ENCODE measurements around the gene KLHDC8B.

Gene KLHDC8B
- long read RNA-seq, partial matches to known transcripts: 1 of 2 reads
- long read RNA-seq, other reads (novel, unspliced or antisense): 1 of 2 reads

- TF ChIP-seq, protein P1, sequence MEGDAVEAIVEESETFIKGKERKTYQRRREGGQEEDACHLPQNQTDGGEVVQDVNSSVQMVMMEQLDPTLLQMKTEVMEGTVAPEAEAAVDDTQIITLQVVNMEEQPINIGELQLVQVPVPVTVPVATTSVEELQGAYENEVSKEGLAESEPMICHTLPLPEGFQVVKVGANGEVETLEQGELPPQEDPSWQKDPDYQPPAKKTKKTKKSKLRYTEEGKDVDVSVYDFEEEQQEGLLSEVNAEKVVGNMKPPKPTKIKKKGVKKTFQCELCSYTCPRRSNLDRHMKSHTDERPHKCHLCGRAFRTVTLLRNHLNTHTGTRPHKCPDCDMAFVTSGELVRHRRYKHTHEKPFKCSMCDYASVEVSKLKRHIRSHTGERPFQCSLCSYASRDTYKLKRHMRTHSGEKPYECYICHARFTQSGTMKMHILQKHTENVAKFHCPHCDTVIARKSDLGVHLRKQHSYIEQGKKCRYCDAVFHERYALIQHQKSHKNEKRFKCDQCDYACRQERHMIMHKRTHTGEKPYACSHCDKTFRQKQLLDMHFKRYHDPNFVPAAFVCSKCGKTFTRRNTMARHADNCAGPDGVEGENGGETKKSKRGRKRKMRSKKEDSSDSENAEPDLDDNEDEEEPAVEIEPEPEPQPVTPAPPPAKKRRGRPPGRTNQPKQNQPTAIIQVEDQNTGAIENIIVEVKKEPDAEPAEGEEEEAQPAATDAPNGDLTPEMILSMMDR (IDR thresholded peaks at IDR 0.05; ENCODE audit: insufficient read depth, low read length): peak; percentile 53
- TF ChIP-seq SPI1 (IDR thresholded peaks at IDR 0.05; ENCODE audit: borderline replicate concordance, low read depth): no peak
- H3K27ac ChIP-seq (replicated peaks): peak within 1 kb of the TSS; percentile 56
- peak; percentile 31 to 70 for DNase-seq (ENCODE audit: low read depth in 1 of 2, low spot score in 1 of 2)
Observed at GRCh38 chr3:49171119-49171774, at the start of gene KLHDC8B. TSS of gene KLHDC8B (plus strand) at chr3:49171598. CDS start at chr3:49172770, 1,172 bp downstream.

DNA sequence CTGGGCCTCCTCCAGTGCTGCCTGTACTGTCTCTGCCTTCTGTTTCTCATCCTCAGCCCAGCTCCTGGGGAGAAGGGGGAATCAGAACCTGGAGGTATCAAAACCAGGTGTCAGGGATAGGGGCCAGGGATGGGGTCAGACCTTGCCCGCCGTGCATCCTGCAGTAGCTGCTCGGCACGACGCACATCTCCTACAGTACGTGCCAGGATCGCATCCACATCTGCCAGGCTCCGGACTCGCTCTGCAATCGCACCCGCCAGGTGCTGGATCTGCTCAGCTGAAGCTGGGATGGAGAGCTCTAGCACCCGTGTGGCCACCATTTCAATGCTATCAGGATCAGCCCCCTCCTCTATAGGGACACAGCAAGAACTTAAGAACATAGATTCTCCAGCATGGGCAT lies 49.4 kb upstream of the KLHDC8B start:
- Histone ChIP-seq H3K27me3 (ENCODE audit: insufficient read depth, poor library complexity, severe bottlenecking) (no peaks in the 10 kb centered on the region), H3K4me3 (replicated peaks; ENCODE audit: insufficient read depth, low read length) (no peak overlapping the region), H3K27ac (replicated peaks) (no peak overlapping the region)
- no peak for DNase-seq (ENCODE audit: low read depth in 1 of 2, low spot score in 1 of 2)
- TF ChIP-seq, protein P1 (IDR thresholded peaks at IDR 0.05; ENCODE audit: insufficient read depth, low read length): no peak
- no peak for TF ChIP-seq POLR2AphosphoS5 (IDR thresholded peaks at IDR 0.05; ENCODE audit: low read depth)
- TF ChIP-seq SPI1 (IDR thresholded peaks at IDR 0.05; ENCODE audit: borderline replicate concordance, low read depth): no peak
- no peak for TF ChIP-seq GABPA (IDR thresholded peaks at IDR 0.05; ENCODE audit: low read depth)
- TF ChIP-seq REST (IDR thresholded peaks at IDR 0.05; ENCODE audit: insufficient replicate concordance, low read depth): no peak

More at GRCh38 chr3:49171119-49171774, at the start of gene KLHDC8B:
- Histone ChIP-seq H3K27me3 (ENCODE audit: insufficient read depth, poor library complexity, severe bottlenecking) (no peaks in the 10 kb centered on the region), H3K4me3 (replicated peaks; ENCODE audit: insufficient read depth, low read length) (peak within 1 kb of the TSS; percentile 49)

DNA sequence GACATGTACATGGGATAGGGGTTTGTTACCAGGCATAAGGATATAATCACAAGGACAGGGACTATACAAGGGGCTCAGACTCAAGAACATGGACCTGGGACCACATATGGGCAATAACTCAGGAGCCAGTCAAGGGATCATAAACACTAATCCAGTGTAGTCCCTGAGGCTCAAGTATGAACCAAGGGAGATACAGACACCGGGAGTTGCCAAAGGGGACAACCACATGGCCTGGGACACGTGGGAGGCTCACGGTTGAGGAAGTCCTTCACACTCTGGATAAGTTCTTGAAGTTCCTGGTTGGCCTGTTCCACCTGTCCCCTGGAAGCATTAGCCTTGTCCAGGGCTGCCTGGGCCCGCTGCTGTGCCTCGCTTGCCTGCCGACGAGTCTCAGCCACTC lies 48.9 kb upstream of the KLHDC8B start:
- H3K27ac ChIP-seq (replicated peaks): no peak overlapping the region
- no peak overlapping the region for H3K4me3 ChIP-seq (replicated peaks; ENCODE audit: insufficient read depth, low read length)
- no peaks in the 10 kb centered on the region for H3K27me3 ChIP-seq (ENCODE audit: insufficient read depth, poor library complexity, severe bottlenecking)
- TF ChIP-seq SPI1 (IDR thresholded peaks at IDR 0.05; ENCODE audit: borderline replicate concordance, low read depth): no peak
- no peak for TF ChIP-seq POLR2AphosphoS5 (IDR thresholded peaks at IDR 0.05; ENCODE audit: low read depth)
- TF ChIP-seq REST (IDR thresholded peaks at IDR 0.05; ENCODE audit: insufficient replicate concordance, low read depth): no peak
- TF ChIP-seq GABPA (IDR thresholded peaks at IDR 0.05; ENCODE audit: low read depth): no peak
- TF ChIP-seq, protein P1 (IDR thresholded peaks at IDR 0.05; ENCODE audit: insufficient read depth, low read length): no peak
- no peak for DNase-seq (ENCODE audit: low read depth in 1 of 2, low spot score in 1 of 2)
